Astrocyte (in vitro differentiated cells and primary cell): ENCODE measurements around the gene MIDN.

Experiments
- EZH2 ChIP-seq: IDR thresholded peaks from 2 replicates; pipeline ENCODE4 v1.6.1; 2012; ENCODE audit warnings: mild to moderate bottlenecking, low read length, inconsistent platforms; ENCODE audit not compliant: insufficient read depth
- TF ChIP-seq, protein P1 (sequence below): IDR thresholded peaks from 2 replicates; pipeline ENCODE4 v1.5.1; 2011; ENCODE audit warnings: low read depth, mild to moderate bottlenecking, inconsistent platforms, low read length, moderate library complexity; ENCODE audit not compliant: insufficient read depth

- TF ChIP-seq, protein P1, sequence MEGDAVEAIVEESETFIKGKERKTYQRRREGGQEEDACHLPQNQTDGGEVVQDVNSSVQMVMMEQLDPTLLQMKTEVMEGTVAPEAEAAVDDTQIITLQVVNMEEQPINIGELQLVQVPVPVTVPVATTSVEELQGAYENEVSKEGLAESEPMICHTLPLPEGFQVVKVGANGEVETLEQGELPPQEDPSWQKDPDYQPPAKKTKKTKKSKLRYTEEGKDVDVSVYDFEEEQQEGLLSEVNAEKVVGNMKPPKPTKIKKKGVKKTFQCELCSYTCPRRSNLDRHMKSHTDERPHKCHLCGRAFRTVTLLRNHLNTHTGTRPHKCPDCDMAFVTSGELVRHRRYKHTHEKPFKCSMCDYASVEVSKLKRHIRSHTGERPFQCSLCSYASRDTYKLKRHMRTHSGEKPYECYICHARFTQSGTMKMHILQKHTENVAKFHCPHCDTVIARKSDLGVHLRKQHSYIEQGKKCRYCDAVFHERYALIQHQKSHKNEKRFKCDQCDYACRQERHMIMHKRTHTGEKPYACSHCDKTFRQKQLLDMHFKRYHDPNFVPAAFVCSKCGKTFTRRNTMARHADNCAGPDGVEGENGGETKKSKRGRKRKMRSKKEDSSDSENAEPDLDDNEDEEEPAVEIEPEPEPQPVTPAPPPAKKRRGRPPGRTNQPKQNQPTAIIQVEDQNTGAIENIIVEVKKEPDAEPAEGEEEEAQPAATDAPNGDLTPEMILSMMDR = no peak
- no peak for TF ChIP-seq EZH2
Measured at GRCh38 chr19:1254530-1255185, 6.3 kb downstream of the MIDN start.
